ENCODE data around the gene C2orf80. TPM values are rescaled to one million over a fixed set of nuclear protein-coding genes. Genes with fewer than 3 reads are reported as not detected.
A peak's percentile ranks its signal among the peaks of the same experiment; 100 is the strongest.

C2orf80 gene
- total RNA-seq (2021) (not detected in 2 replicates), Bru-seq, nascent RNA (percentile 4 among the genes with signal in this experiment), BruChase-seq, experiment 1, labeled RNA remaining after a 2-hour chase (not detected), BruChase-seq, experiment 2, labeled RNA remaining after a 6-hour chase (not detected)
- long read RNA-seq = 0 reads

DNA sequence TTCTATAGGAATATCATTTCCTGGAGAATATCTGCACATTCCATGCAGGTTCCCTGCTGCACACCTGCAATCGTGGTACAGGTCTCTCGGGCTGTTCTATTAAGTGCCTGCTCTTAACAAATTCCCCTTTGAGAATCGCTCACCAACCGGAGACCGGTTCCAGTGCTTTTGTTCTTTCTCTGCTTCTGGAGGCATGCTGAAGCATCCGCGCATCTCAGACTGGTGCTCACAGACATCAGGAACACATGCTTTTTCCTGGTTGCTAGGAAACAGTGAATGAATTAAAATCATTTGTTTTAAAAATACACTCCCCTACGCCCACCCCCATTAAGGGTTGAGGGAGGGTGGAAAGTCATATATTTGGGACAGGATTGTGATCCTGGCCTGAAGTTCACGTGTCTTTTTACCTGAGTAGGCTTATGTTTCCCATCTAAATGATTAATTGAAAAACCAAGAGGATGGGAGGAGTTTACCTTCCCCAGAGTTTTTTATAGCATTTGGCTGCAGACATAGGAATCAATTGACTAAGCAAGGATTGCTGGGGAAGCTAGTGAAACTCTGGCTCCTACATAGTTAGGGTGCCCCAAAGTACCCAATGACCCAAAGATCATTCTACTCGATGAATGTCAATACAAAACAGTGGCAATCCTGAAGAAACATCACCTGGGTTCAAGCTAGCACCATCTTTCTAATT is at the start of gene C2orf80:
TSS of gene C2orf80 (minus strand) at position 221 of the 694 bp plus-strand sequence. CDS start 3,044 bp downstream, outside the sequence.
- no peaks in the 10 kb centered on the region for H3F3A ChIP-seq (ENCODE audit: insufficient read depth, low read depth)
- H3K27me3 ChIP-seq (ENCODE audit: insufficient read depth, low read depth) = no peaks in the 10 kb centered on the region
- POLR2A ChIA-PET (ENCODE audit: unreplicated experiment) = no interaction called here
- no peak for TF ChIP-seq EZH2 (IDR thresholded peaks at IDR 0.05; ENCODE audit: low read depth)
- TF ChIP-seq, protein P1, sequence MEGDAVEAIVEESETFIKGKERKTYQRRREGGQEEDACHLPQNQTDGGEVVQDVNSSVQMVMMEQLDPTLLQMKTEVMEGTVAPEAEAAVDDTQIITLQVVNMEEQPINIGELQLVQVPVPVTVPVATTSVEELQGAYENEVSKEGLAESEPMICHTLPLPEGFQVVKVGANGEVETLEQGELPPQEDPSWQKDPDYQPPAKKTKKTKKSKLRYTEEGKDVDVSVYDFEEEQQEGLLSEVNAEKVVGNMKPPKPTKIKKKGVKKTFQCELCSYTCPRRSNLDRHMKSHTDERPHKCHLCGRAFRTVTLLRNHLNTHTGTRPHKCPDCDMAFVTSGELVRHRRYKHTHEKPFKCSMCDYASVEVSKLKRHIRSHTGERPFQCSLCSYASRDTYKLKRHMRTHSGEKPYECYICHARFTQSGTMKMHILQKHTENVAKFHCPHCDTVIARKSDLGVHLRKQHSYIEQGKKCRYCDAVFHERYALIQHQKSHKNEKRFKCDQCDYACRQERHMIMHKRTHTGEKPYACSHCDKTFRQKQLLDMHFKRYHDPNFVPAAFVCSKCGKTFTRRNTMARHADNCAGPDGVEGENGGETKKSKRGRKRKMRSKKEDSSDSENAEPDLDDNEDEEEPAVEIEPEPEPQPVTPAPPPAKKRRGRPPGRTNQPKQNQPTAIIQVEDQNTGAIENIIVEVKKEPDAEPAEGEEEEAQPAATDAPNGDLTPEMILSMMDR (conservative IDR thresholded peaks at IDR 0.05) = no peak
- H2AFZ ChIP-seq = no peak within 1 kb of the TSS
- H3K4me3 ChIP-seq = no peak within 1 kb of the TSS
- BruUV-seq (replicated peaks) = no TSS peak
- CTCF ChIA-PET = no interaction called here
- intact Hi-C loops (cut with micrococcal nuclease; ENCODE audit: unreplicated experiment) = no loop called here
- no peaks in the 10 kb centered on the region for H3K36me3 ChIP-seq (ENCODE audit: low read depth)
- H3K9me3 ChIP-seq (ENCODE audit: insufficient read depth, low read depth) = no peaks in the 10 kb centered on the region
- DNase-seq = no peak
- H3K9me2 ChIP-seq (ENCODE audit: insufficient read depth) = no peaks in the 10 kb centered on the region
- H3K4me2 ChIP-seq = no peak within 1 kb of the TSS
- H4K20me1 ChIP-seq (ENCODE audit: insufficient read depth) = no peaks in the 10 kb centered on the region
- H3K79me2 ChIP-seq (ENCODE audit: low read depth) = no peaks in the 10 kb centered on the region
- peaks cover 13% of the 10 kb centered on the region for H3K4me1 ChIP-seq (replicated peaks; ENCODE audit: insufficient read depth)
- no peak within 1 kb of the TSS for H3K27ac ChIP-seq

DNA sequence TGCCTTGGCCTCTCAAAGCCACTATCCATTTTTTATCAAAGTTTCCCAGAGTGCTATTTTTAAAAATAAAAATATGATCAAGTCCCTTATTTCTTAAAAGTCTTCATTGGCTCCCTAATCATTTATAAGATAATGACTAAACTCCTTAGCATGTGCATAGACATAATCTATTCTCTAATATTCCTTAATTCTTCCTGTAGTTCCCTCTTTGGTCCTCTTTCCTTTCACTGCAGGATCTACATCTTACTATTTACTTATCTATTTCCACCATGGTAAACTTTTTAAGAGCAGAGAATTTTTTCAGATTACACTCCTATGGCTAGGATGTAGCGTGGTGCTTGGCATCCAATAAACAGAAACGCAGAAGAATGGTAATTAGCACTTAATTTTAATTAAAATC is 46.0 kb upstream of the C2orf80 start:
- Histone ChIP-seq H3K9me2 (ENCODE audit: insufficient read depth) (no peaks in the 10 kb centered on the region), H4K20me1 (ENCODE audit: insufficient read depth) (no peaks in the 10 kb centered on the region), H3K27me3 (ENCODE audit: insufficient read depth, low read depth) (no peaks in the 10 kb centered on the region), H3F3A (ENCODE audit: insufficient read depth, low read depth) (peaks cover 26% of the 10 kb centered on the region; the same call in 1 of the 2 replicates), H3K4me2 (no peak overlapping the region), H2AFZ (no peak overlapping the region), H3K9me3 (ENCODE audit: insufficient read depth, low read depth) (no peaks in the 10 kb centered on the region), H3K4me3 (no peak overlapping the region), H3K4me1 (replicated peaks; ENCODE audit: insufficient read depth) (no peaks in the 10 kb centered on the region), H3K79me2 (ENCODE audit: low read depth) (no peaks in the 10 kb centered on the region), H3K27ac (no peak overlapping the region), H3K36me3 (ENCODE audit: low read depth) (0 out of 2 replicates have a peak, but pooled peaks cover 3% of the 10 kb centered on the region)
- TF ChIP-seq EZH2 (IDR thresholded peaks at IDR 0.05; ENCODE audit: low read depth) = no peak
- TF ChIP-seq, protein P1 (conservative IDR thresholded peaks at IDR 0.05) = no peak
- POLR2A ChIA-PET (ENCODE audit: unreplicated experiment) = no interaction called here
- CTCF ChIA-PET = no interaction called here
- no peak for DNase-seq
- intact Hi-C loops (cut with micrococcal nuclease; ENCODE audit: unreplicated experiment) = no loop called here
- BruUV-seq (replicated peaks) = no TSS peak

DNA sequence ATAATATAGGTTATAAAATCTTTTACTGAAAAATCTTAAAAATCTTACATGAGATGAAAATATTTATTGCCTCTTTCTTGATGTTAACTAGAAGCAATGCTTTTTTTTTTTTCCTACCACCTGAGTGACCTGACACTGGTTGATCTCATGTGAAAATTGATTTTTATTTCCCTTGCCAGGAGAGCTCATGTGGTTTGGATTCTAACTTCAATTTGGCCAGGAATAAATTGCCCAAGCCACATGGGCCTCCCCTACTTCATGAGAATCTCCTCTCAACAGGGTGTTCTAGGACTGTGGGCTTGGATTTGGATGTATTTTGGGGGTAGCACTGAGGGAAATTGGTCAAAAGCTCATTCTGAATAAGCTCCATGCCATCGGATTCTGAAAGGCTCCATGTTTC is 45.0 kb upstream of the C2orf80 start:
- H3K4me3 ChIP-seq = no peak overlapping the region
- H3K9me3 ChIP-seq (ENCODE audit: insufficient read depth, low read depth) = no peaks in the 10 kb centered on the region
- H3K36me3 ChIP-seq (ENCODE audit: low read depth) = 0 out of 2 replicates have a peak, but pooled peaks cover 3% of the 10 kb centered on the region
- H3K27me3 ChIP-seq (ENCODE audit: insufficient read depth, low read depth) = no peaks in the 10 kb centered on the region
- peaks cover 24% of the 10 kb centered on the region; the same call in 1 of the 2 replicates for H3F3A ChIP-seq (ENCODE audit: insufficient read depth, low read depth)
- DNase-seq = no peak
- ChIA-PET POLR2A (ENCODE audit: unreplicated experiment) (no interaction called here), CTCF (no interaction called here)
- H3K9me2 ChIP-seq (ENCODE audit: insufficient read depth) = no peaks in the 10 kb centered on the region
- no peak overlapping the region for H3K4me2 ChIP-seq
- H3K79me2 ChIP-seq (ENCODE audit: low read depth) = no peaks in the 10 kb centered on the region
- H3K4me1 ChIP-seq (replicated peaks; ENCODE audit: insufficient read depth) = no peaks in the 10 kb centered on the region
- no peak overlapping the region for H3K27ac ChIP-seq
- BruUV-seq (replicated peaks) = no TSS peak
- TF ChIP-seq, protein P1 (conservative IDR thresholded peaks at IDR 0.05) = no peak
- TF ChIP-seq EZH2 (IDR thresholded peaks at IDR 0.05; ENCODE audit: low read depth) = no peak
- intact Hi-C loops (cut with micrococcal nuclease; ENCODE audit: unreplicated experiment) = no loop called here
- H2AFZ ChIP-seq = no peak overlapping the region
- no peaks in the 10 kb centered on the region for H4K20me1 ChIP-seq (ENCODE audit: insufficient read depth)

Data from PC-9 (cell line).